Measurements from ENCODE around the gene PFDN6. TPM values are rescaled to one million over a fixed set of nuclear protein-coding genes. Genes with fewer than 3 reads are reported as not detected.

PFDN6 gene
- total and polyA plus RNA-seq, 9 of the 15 experiments (the other 6 are each of a cell fraction or from before 2014, with no cell fraction given) = 6.8 to 475 (median 216) TPM

- TF ChIP-seq CLOCK (CRISPR knock-in tag; IDR thresholded peaks at IDR 0.05; ENCODE audit: borderline replicate concordance) = no peak
- no peak for TF ChIP-seq BDP1 (IDR thresholded peaks at IDR 0.05; ENCODE audit: insufficient read depth, insufficient read length)
- no peak for TF ChIP-seq SMARCE1 (IDR thresholded peaks at IDR 0.05)
- no peak for TF ChIP-seq VEZF1 (CRISPR knock-in tag; IDR thresholded peaks at IDR 0.05)
- TF ChIP-seq NKRF (IDR thresholded peaks at IDR 0.05; ENCODE audit: borderline replicate concordance) = no peak
- TF ChIP-seq ETV1 (tag; conservative IDR thresholded peaks at IDR 0.05; ENCODE audit: low read depth) = no peak
- TF ChIP-seq SMARCA4 (IDR thresholded peaks at IDR 0.05) = no peak
- no peak for TF ChIP-seq ARID3A (IDR thresholded peaks at IDR 0.05; ENCODE audit: borderline replicate concordance, low read depth, low read length)
- TF ChIP-seq THRAP3 (IDR thresholded peaks at IDR 0.05; ENCODE audit: borderline replicate concordance) = no peak
- no peak for TF ChIP-seq KLF16 (IDR thresholded peaks at IDR 0.05)
- TF ChIP-seq COPS2 (conservative IDR thresholded peaks at IDR 0.05) = no peak
- TF ChIP-seq HNRNPUL1 (IDR thresholded peaks at IDR 0.05; ENCODE audit: low read length) = 0 out of 2 replicates have a peak, but pooled peaks have one; percentile 25
- TF ChIP-seq PHB2 (IDR thresholded peaks at IDR 0.05; ENCODE audit: low read depth) = no peak
- no peak for TF ChIP-seq SAFB2 (IDR thresholded peaks at IDR 0.05; ENCODE audit: borderline replicate concordance, low read depth, low read length, severe bottlenecking)
- TF ChIP-seq FOXK2 (conservative IDR thresholded peaks at IDR 0.05 in 1 of 2, IDR thresholded peaks at IDR 0.05 in 1 of 2; ENCODE audit: low read depth in 2 of 2) = no peak
- no peak for TF ChIP-seq MCM5 (IDR thresholded peaks at IDR 0.05; ENCODE audit: low read depth)
- no peak for TF ChIP-seq U2AF1 (optimal IDR thresholded peaks at IDR 0.05; ENCODE audit: low read depth, low read length)
- no peak for TF ChIP-seq ZC3H8 (IDR thresholded peaks at IDR 0.05)
- TF ChIP-seq STAG1 (CRISPR knock-in tag; IDR thresholded peaks at IDR 0.05; ENCODE audit: borderline replicate concordance) = no peak
- TF ChIP-seq THRA (IDR thresholded peaks at IDR 0.05) = no peak
Observed at GRCh38 chr6:33277663-33278391, 11.6 kb upstream of the PFDN6 start (continued).

Data from K562 (cell line).